ENCODE results near the gene RANBP3.

RANBP3 gene

GRCh38 chr19:5956323-5956722, 21.6 kb downstream of the RANBP3 start:
- H3K4me3 ChIP-seq (replicated peaks; ENCODE audit: low read depth, low read length): no peak overlapping the region
- no peak for TF ChIP-seq CTCF (IDR thresholded peaks at IDR 0.05; ENCODE audit: low read depth, low read length, missing control alignments)
- DNase-seq (ENCODE audit: extremely low read depth, low read depth): no peak

GRCh38 chr19:5955636-5955935, 22.4 kb downstream of the RANBP3 start:
- no peak for TF ChIP-seq CTCF (IDR thresholded peaks at IDR 0.05; ENCODE audit: low read depth, low read length, missing control alignments)
- H3K4me3 ChIP-seq (replicated peaks; ENCODE audit: low read depth, low read length): no peak overlapping the region
- DNase-seq (ENCODE audit: extremely low read depth, low read depth): no peak

GRCh38 chr19:5954293-5954692, 23.6 kb downstream of the RANBP3 start:
- no peak for DNase-seq (ENCODE audit: extremely low read depth, low read depth)

GRCh38 chr19:5953680-5954213, 24.2 kb downstream of the RANBP3 start:
- no peak overlapping the region for H3K4me3 ChIP-seq (replicated peaks; ENCODE audit: low read depth, low read length)
- no peak for TF ChIP-seq CTCF (IDR thresholded peaks at IDR 0.05; ENCODE audit: low read depth, low read length, missing control alignments)
- DNase-seq (ENCODE audit: extremely low read depth, low read depth): no peak

More at GRCh38 chr19:5954293-5954692, 23.6 kb downstream of the RANBP3 start:
- H3K4me3 ChIP-seq (replicated peaks; ENCODE audit: low read depth, low read length): no peak overlapping the region
- no peak for TF ChIP-seq CTCF (IDR thresholded peaks at IDR 0.05; ENCODE audit: low read depth, low read length, missing control alignments)

- no peak overlapping the region for H3K4me3 ChIP-seq (replicated peaks; ENCODE audit: low read depth, low read length)
- no peak for TF ChIP-seq CTCF (IDR thresholded peaks at IDR 0.05; ENCODE audit: low read depth, low read length, missing control alignments)
- DNase-seq (ENCODE audit: extremely low read depth, low read depth): no peak
These were observed 24.8 kb downstream of the RANBP3 start for GRCh38 chr19:5953030-5953589.

- H3K4me3 ChIP-seq (replicated peaks; ENCODE audit: low read depth, low read length): no peak overlapping the region
- TF ChIP-seq CTCF (IDR thresholded peaks at IDR 0.05; ENCODE audit: low read depth, low read length, missing control alignments): no peak
- DNase-seq (ENCODE audit: extremely low read depth, low read depth): no peak
These were observed 25.5 kb downstream of the RANBP3 start for GRCh38 chr19:5952193-5953029.
